GM12878 (cell line): ENCODE measurements around the gene KIF1C. TPM values are rescaled to one million over a fixed set of nuclear protein-coding genes. Genes with fewer than 3 reads are reported as not detected.

Experiments
- EGR1 ChIP-seq, 2 experiments: IDR thresholded peaks; 1 replicate in 1 of 2; 2 replicates in 1 of 2; pipeline ENCODE4 v1.6.1; 2011 to 2012; ENCODE audit warnings: low read depth in 2 of 2, low read length in 2 of 2, borderline replicate concordance in 1 of 2, mild to moderate bottlenecking in 1 of 2, moderate library complexity in 1 of 2
- EZH2 ChIP-seq: IDR thresholded peaks from 2 replicates; pipeline ENCODE4 v1.6.1; 2012; ENCODE audit warnings: low read depth, mild to moderate bottlenecking, control low read depth, inconsistent platforms, low read length, borderline replicate concordance; ENCODE audit not compliant: control insufficient read depth
- IKZF2 ChIP-seq, 2 experiments: fragments of 450-650 bp; IDR thresholded peaks; 2 replicates each; pipeline ENCODE4 v1.6.1; 2017; ENCODE audit warnings: mild to moderate bottlenecking in 2 of 2, moderate library complexity in 2 of 2
- NFYA ChIP-seq: IDR thresholded peaks from 2 replicates; pipeline ENCODE4 v1.6.1; 2011; ENCODE audit warnings: low read depth, mild to moderate bottlenecking, low read length, improper control_type of control experiment, borderline replicate concordance
- NR2C1 ChIP-seq: fragments of 450-650 bp; IDR thresholded peaks from 2 replicates; pipeline ENCODE4 v1.6.1; 2017; ENCODE audit warnings: antibody characterized with exemption, mild to moderate bottlenecking, moderate library complexity
- RCOR1 ChIP-seq: conservative IDR thresholded peaks from 2 replicates; pipeline ENCODE4 v1.6.1; 2012; ENCODE audit warnings: low read depth, low read length, improper control_type of control experiment
- SP1 ChIP-seq: IDR thresholded peaks from one replicate; pipeline ENCODE4 v1.6.1; 2011; ENCODE audit warnings: low read depth, low read length
- SRF ChIP-seq, 2 experiments: IDR thresholded peaks; 2 replicates each; pipeline ENCODE4 v1.6.1; 2011; ENCODE audit warnings: low read depth in 2 of 2, low read length in 2 of 2, mild to moderate bottlenecking in 1 of 2, moderate library complexity in 1 of 2
- SUPT20H ChIP-seq: IDR thresholded peaks from 2 replicates; pipeline ENCODE4 v1.6.1; 2011; ENCODE audit warnings: low read depth, mild to moderate bottlenecking, low read length, moderate library complexity, borderline replicate concordance; ENCODE audit not compliant: control insufficient read depth
- TCF7 ChIP-seq: IDR thresholded peaks from 2 replicates; pipeline ENCODE4 v1.6.1; 2014; ENCODE audit warnings: antibody characterized with exemption, borderline replicate concordance
- USF1 ChIP-seq: IDR thresholded peaks from 2 replicates; pipeline ENCODE4 v1.6.1; 2011; ENCODE audit warnings: borderline replicate concordance, low read depth, mild to moderate bottlenecking, moderate library complexity, mixed read lengths, low read length; ENCODE audit not compliant: insufficient read depth; ENCODE audit errors: extremely low read length
- ZNF274 ChIP-seq: IDR thresholded peaks from one replicate; pipeline ENCODE4 v1.8.0; 2011; ENCODE audit not compliant: insufficient read length, insufficient read depth
- ZNF687 ChIP-seq: fragments of 450-650 bp; IDR thresholded peaks from 2 replicates; pipeline ENCODE4 v1.6.1; 2017; ENCODE audit warnings: mild to moderate bottlenecking, moderate library complexity
- polyA plus RNA-seq, 11 experiments: library from polyadenylated mRNA; depleted of rRNA in 4 of 11; unstranded in 6 of 11; stranded (reverse) in 5 of 11; fragments of >200 nt; fragmentation: Nextera tagmentation in 4 of 11; fragmentation: Illumina TruSeq in 1 of 11; extraction: Ambion mirVana in 4 of 11; extraction: Trizol in 1 of 11; gene quantifications; 1 replicate in 1 of 11; 2 replicates in 10 of 11; pipeline versions ENCODE4 v1.2.1 to v1.2.3, GENCODE V29; 2011 to 2016; ENCODE audit warnings: inconsistent platforms in 2 of 11, missing spikeins in 2 of 11, low read depth in 1 of 11
- total RNA-seq, 4 experiments: library from RNA; depleted of rRNA in 3 of 4; stranded (reverse); fragments of >200 nt in 3 of 4; fragmentation: Illumina TruSeq in 1 of 4; extraction: Trizol in 1 of 4; gene quantifications; 2 replicates each; pipeline versions ENCODE4 v1.2.1 to v1.2.3, GENCODE V29; 2013 to 2021
- TF ChIP-seq, protein P1 (sequence below): fragments of 450-650 bp; formaldehyde crosslinking; IDR thresholded peaks from 2 replicates; pipeline ENCODE4 v1.4.0; 2022; ENCODE audit warnings: mild to moderate bottlenecking, moderate library complexity
- TF ChIP-seq, protein P2 (sequence below): fragments of 150-350 bp; IDR thresholded peaks from 2 replicates; pipeline ENCODE4 v1.6.1; 2016; ENCODE audit warnings: low read depth, low read length

Gene KIF1C
- total and polyA plus RNA-seq, 10 of the 15 experiments (the other 5 are each of a cell fraction or from before 2014, with no cell fraction given): 1.4 to 65.9 (median 21.1) TPM

- TF ChIP-seq RCOR1 (0 out of 2 replicates have a peak, but pooled peaks have one; percentile 61), TCF7 (no peak), NR2C1 (peak; percentile 71), IKZF2 (IDR thresholded peaks at IDR 0.05) (no peak), EGR1 (IDR thresholded peaks at IDR 0.05; ENCODE audit: borderline replicate concordance in 1 of 2, low read depth in 2 of 2, low read length in 2 of 2) (no peak), USF1 (peak; percentile 21), SRF (IDR thresholded peaks at IDR 0.05; ENCODE audit: low read depth in 2 of 2, low read length in 2 of 2) (no peak), NFYA (peak; percentile 97), SP1 (peak; percentile 100), ZNF274 (no peak), EZH2 (no peak), SUPT20H (no peak), ZNF687 (peak; percentile 20)
- TF ChIP-seq, protein P1, sequence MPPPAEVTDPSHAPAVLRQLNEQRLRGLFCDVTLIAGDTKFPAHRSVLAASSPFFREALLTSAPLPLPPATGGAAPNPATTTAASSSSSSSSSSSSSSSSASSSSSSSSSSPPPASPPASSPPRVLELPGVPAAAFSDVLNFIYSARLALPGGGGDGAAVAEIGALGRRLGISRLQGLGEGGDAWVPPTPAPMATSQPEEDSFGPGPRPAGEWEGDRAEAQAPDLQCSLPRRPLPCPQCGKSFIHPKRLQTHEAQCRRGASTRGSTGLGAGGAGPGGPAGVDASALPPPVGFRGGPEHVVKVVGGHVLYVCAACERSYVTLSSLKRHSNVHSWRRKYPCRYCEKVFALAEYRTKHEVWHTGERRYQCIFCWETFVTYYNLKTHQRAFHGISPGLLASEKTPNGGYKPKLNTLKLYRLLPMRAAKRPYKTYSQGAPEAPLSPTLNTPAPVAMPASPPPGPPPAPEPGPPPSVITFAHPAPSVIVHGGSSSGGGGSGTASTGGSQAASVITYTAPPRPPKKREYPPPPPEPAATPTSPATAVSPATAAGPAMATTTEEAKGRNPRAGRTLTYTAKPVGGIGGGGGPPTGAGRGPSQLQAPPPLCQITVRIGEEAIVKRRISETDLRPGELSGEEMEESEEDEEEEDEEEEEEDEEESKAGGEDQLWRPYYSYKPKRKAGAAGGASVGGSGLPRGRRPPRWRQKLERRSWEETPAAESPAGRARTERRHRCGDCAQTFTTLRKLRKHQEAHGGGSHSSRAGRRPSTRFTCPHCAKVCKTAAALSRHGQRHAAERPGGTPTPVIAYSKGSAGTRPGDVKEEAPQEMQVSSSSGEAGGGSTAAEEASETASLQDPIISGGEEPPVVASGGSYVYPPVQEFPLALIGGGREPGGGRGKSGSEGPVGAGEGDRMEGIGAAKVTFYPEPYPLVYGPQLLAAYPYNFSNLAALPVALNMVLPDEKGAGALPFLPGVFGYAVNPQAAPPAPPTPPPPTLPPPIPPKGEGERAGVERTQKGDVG (CRISPR knock-in tag): no peak
- TF ChIP-seq, protein P2, sequence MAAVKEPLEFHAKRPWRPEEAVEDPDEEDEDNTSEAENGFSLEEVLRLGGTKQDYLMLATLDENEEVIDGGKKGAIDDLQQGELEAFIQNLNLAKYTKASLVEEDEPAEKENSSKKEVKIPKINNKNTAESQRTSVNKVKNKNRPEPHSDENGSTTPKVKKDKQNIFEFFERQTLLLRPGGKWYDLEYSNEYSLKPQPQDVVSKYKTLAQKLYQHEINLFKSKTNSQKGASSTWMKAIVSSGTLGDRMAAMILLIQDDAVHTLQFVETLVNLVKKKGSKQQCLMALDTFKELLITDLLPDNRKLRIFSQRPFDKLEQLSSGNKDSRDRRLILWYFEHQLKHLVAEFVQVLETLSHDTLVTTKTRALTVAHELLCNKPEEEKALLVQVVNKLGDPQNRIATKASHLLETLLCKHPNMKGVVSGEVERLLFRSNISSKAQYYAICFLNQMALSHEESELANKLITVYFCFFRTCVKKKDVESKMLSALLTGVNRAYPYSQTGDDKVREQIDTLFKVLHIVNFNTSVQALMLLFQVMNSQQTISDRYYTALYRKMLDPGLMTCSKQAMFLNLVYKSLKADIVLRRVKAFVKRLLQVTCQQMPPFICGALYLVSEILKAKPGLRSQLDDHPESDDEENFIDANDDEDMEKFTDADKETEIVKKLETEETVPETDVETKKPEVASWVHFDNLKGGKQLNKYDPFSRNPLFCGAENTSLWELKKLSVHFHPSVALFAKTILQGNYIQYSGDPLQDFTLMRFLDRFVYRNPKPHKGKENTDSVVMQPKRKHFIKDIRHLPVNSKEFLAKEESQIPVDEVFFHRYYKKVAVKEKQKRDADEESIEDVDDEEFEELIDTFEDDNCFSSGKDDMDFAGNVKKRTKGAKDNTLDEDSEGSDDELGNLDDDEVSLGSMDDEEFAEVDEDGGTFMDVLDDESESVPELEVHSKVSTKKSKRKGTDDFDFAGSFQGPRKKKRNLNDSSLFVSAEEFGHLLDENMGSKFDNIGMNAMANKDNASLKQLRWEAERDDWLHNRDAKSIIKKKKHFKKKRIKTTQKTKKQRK: peak; percentile 98
Observed at GRCh38 chr17:4966844-4967538, 30.8 kb upstream of the KIF1C start (continued).
